ENCODE results near the gene UNC5B.

The UNC5B gene

DNA sequence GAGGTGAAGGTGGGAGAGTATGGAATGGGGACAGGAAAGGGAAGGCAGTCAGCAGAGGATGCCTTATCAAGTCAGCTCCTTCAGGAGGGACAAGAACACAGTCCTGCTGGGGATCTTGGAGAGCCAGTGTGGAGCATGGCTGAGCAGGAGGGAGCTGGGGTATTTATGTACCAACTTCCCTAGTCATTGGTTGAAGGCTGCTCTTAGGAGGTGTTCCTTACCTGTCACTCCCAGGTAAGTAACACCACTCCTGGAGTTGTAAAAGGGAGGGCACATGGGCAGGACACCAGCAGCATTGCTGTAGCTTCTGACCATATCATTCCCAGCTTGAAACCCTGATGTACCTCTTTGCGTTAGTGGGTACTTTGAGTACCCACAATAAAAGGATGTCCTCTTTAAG lies 136.5 kb downstream of the UNC5B start:
- DNase-seq = no peak

GRCh38 chr10:71349406-71349805 lies 137.0 kb downstream of the UNC5B start:
- DNase-seq = no peak

- DNase-seq = peak; percentile 89
These were observed 138.7 kb downstream of the UNC5B start for GRCh38 chr10:71351087-71351486.

DNA sequence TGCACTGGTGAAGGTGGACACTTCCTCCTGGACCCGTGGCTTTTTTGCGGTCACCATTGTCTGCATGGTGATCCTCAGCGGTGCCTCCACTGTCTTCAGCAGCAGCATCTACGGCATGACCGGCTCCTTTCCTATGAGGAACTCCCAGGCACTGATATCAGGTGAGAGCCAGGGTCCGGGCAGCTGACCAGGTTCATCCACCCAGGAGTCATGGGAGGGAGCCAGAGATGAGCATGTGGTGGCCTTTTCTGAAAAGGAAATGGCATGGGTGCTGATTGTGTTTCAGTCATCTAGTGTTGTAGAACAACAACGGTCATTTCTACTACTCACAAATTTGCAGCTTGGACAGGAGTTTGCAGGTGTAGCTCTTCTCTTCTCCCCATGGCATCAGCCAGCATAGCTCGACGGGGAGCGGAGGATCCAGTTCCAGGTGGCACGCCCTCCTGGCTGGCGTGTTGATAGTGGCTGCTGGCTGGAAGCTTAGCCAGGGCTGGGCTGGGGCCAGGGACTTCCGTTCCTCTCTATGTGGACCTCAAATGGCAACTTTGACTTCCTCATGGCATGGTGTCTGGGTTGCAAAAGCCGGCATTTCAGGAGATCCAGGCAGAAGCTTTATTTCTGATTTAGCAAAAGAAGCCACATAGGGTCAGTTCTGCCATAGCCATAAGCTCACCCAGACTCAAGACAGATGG lies 139.4 kb downstream of the UNC5B start:
- peak; percentile 80 for DNase-seq
